IPS-15b (cell line): ENCODE results near the gene WDR91.

Source experiments
- H3K27me3 ChIP-seq: one replicate; pipeline ENCODE4 v1.6.1; 2013; ENCODE audit warnings: low read length; ENCODE audit not compliant: control insufficient read depth, insufficient read depth
- H3K36me3 ChIP-seq: one replicate; pipeline ENCODE4 v1.6.1; 2013; ENCODE audit warnings: low read length; ENCODE audit not compliant: control insufficient read depth, insufficient read depth
- H3K4me1 ChIP-seq: one replicate; pipeline ENCODE4 v1.6.1; 2013; ENCODE audit warnings: mild to moderate bottlenecking, low read length; ENCODE audit not compliant: control insufficient read depth, insufficient read depth
- H3K4me3 ChIP-seq: one replicate; pipeline ENCODE4 v1.5.1; 2013; ENCODE audit warnings: low read depth, low read length
- H3K9ac ChIP-seq: one replicate; pipeline ENCODE4 v1.6.1; 2013; ENCODE audit warnings: low read depth, mild to moderate bottlenecking, low read length
- H3K9me3 ChIP-seq: one replicate; pipeline ENCODE4 v1.6.1; 2013; ENCODE audit warnings: mild to moderate bottlenecking, low read length; ENCODE audit not compliant: control insufficient read depth, insufficient read depth

The WDR91 gene

GRCh38 chr7:135151132-135151531, 60.2 kb downstream of the WDR91 start:
- no peaks in the 10 kb centered on the region for H3K27me3 ChIP-seq
- H3K36me3 ChIP-seq = no peaks in the 10 kb centered on the region
- H3K4me1 ChIP-seq = peaks cover 7% of the 10 kb centered on the region
- H3K4me3 ChIP-seq = no peak overlapping the region
- no peak overlapping the region for H3K9ac ChIP-seq
- no peaks in the 10 kb centered on the region for H3K9me3 ChIP-seq

- no peak overlapping the region for H3K4me3 ChIP-seq
- H3K36me3 ChIP-seq = no peaks in the 10 kb centered on the region
- no peak overlapping the region for H3K9ac ChIP-seq
- no peaks in the 10 kb centered on the region for H3K9me3 ChIP-seq
- H3K27me3 ChIP-seq = no peaks in the 10 kb centered on the region
- H3K4me1 ChIP-seq = peaks cover 7% of the 10 kb centered on the region
Observed at GRCh38 chr7:135150072-135150782, 61.1 kb downstream of the WDR91 start.

GRCh38 chr7:135147899-135148721, 63.2 kb downstream of the WDR91 start, which contains the start of gene TMEM140:
Gene TMEM140, plus strand, starts transcription at chr7:135148072. Its CDS starts 16,370 bp downstream, at chr7:135164442.
- Histone ChIP-seq H3K4me3 (no peak within 1 kb of the TSS), H3K9ac (no peak within 1 kb of the TSS), H3K27me3 (no peaks in the 10 kb centered on the region), H3K36me3 (no peaks in the 10 kb centered on the region), H3K9me3 (no peaks in the 10 kb centered on the region), H3K4me1 (peaks cover 7% of the 10 kb centered on the region)

- Histone ChIP-seq H3K36me3 (no peaks in the 10 kb centered on the region), H3K9me3 (no peaks in the 10 kb centered on the region), H3K4me1 (peaks cover 7% of the 10 kb centered on the region), H3K27me3 (no peaks in the 10 kb centered on the region), H3K4me3 (no peak overlapping the region), H3K9ac (no peak overlapping the region)
Observed at GRCh38 chr7:135147341-135147898, 63.9 kb downstream of the WDR91 start.

DNA sequence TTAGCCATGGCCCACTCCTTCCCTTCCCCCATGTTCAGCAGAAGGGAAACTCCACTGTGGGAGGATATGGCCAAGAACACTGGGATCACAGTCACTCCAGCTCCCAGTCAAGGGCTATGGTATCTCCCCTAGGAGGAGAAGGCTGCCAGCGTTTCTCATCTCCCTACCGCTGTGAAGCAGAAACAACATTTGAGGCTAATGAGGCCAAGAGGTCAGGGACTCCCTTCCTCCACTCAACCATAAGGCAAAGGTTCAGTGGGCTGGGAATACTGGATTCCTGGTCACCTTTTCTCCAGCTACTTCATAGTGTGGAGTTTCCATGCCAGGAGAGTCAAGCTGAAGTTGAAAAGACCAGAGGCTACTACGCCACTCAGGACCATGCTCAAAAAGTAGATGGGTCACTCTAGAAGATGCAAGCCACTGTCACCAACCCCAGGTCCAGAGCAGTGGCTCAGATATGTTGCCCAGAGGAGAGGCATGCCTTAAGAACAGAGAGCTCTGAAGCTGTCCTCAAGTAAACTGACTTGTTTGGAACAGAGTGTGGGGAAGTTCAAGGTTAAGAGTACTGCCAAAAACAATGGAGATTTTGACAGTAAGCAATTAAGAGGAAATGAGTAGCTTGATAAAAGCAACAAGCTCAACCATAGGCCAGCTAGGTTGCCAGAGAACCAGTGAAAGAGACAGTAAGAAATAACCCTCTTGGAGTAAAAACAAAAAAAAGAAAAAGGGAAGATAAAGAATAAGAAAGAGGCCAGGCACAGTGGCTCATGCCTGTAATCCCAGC, 67.2 kb downstream of the WDR91 start:
- H3K27me3 ChIP-seq = no peaks in the 10 kb centered on the region
- H3K4me3 ChIP-seq = no peak overlapping the region
- no peaks in the 10 kb centered on the region for H3K9me3 ChIP-seq
- no peaks in the 10 kb centered on the region for H3K36me3 ChIP-seq
- H3K4me1 ChIP-seq = peaks cover 7% of the 10 kb centered on the region
- H3K9ac ChIP-seq = no peak overlapping the region
